ENCODE measurements around the gene ADNP2.

Gene ADNP2

DNA sequence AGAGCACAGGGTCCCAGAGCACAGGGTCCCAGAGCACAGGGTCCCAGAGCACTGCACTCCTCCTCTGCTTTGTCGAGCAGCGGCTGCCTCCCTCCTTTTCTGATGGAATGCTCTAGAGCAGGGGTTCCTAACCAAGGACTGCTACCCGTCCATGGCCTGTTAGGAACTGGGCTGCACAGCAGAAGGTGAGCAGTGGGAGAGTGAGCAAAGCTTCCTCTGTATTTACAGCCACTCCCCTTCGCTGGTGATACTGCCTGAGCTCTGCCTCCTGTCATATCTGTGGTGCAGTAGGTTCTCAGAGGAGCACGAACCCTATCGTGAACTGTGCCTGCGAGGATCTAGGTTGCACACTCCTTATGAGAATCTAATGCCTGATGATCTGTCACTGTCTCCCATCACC lies 33.1 kb upstream of the ADNP2 start:
- H2AFZ ChIP-seq, result no peak overlapping the region
- no peaks in the 10 kb centered on the region for H3K9me3 ChIP-seq (ENCODE audit: control insufficient read depth, low read length)
- no peak overlapping the region for H3K4me2 ChIP-seq (ENCODE audit: low read length)
- TF ChIP-seq, protein P1, sequence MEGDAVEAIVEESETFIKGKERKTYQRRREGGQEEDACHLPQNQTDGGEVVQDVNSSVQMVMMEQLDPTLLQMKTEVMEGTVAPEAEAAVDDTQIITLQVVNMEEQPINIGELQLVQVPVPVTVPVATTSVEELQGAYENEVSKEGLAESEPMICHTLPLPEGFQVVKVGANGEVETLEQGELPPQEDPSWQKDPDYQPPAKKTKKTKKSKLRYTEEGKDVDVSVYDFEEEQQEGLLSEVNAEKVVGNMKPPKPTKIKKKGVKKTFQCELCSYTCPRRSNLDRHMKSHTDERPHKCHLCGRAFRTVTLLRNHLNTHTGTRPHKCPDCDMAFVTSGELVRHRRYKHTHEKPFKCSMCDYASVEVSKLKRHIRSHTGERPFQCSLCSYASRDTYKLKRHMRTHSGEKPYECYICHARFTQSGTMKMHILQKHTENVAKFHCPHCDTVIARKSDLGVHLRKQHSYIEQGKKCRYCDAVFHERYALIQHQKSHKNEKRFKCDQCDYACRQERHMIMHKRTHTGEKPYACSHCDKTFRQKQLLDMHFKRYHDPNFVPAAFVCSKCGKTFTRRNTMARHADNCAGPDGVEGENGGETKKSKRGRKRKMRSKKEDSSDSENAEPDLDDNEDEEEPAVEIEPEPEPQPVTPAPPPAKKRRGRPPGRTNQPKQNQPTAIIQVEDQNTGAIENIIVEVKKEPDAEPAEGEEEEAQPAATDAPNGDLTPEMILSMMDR (IDR thresholded peaks at IDR 0.05), result no peak
- no peak overlapping the region for H3K9ac ChIP-seq
- no peaks in the 10 kb centered on the region for H3K36me3 ChIP-seq (ENCODE audit: control insufficient read depth, insufficient read depth, low read length)
- no peak overlapping the region for H3K4me3 ChIP-seq (ENCODE audit: low read depth, low read length)
- H3K4me1 ChIP-seq, result no peaks in the 10 kb centered on the region
- no peak overlapping the region for H3K27ac ChIP-seq
- no peaks in the 10 kb centered on the region for H3K27me3 ChIP-seq (ENCODE audit: control insufficient read depth, insufficient read depth, low read length)
- no peaks in the 10 kb centered on the region for H3K79me2 ChIP-seq

- TF ChIP-seq, protein P1 (IDR thresholded peaks at IDR 0.05), result no peak
Measured at GRCh38 chr18:80076379-80076778, 32.7 kb upstream of the ADNP2 start.

DNA sequence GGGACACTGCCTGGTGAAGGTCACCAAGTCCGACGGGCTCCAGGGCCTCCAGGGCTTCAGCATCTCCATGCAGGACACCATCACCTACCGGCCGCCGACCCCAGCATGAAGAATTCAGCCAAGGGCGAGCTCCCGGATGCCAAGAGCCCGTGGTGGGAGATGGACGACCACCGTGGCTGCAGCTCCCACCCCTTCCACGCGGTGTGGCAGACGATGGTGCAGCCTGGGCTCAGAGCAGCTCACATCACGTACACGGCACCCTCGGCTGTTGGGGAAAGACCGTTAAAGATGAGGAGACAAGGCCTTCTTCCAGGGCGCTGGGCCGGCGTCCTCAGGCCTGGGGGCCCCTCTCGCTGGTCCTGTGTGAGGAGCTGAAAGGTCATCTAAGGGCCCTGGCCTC lies 31.2 kb upstream of the ADNP2 start:
- Histone ChIP-seq H3K9me3 (ENCODE audit: control insufficient read depth, low read length) (no peaks in the 10 kb centered on the region), H3K36me3 (ENCODE audit: control insufficient read depth, insufficient read depth, low read length) (no peaks in the 10 kb centered on the region), H3K9ac (no peak overlapping the region), H2AFZ (no peak overlapping the region), H3K27ac (no peak overlapping the region), H3K4me1 (no peaks in the 10 kb centered on the region), H3K4me3 (ENCODE audit: low read depth, low read length) (no peak overlapping the region), H3K27me3 (ENCODE audit: control insufficient read depth, insufficient read depth, low read length) (no peaks in the 10 kb centered on the region), H3K4me2 (ENCODE audit: low read length) (no peak overlapping the region), H3K79me2 (no peaks in the 10 kb centered on the region)
- TF ChIP-seq, protein P1 (IDR thresholded peaks at IDR 0.05), result no peak

More at GRCh38 chr18:80076379-80076778, 32.7 kb upstream of the ADNP2 start:
- Histone ChIP-seq H3K4me2 (ENCODE audit: low read length) (no peak overlapping the region), H3K79me2 (no peaks in the 10 kb centered on the region), H3K9me3 (ENCODE audit: control insufficient read depth, low read length) (no peaks in the 10 kb centered on the region), H3K36me3 (ENCODE audit: control insufficient read depth, insufficient read depth, low read length) (no peaks in the 10 kb centered on the region), H3K27ac (no peak overlapping the region), H3K4me1 (no peaks in the 10 kb centered on the region), H3K4me3 (ENCODE audit: low read depth, low read length) (no peak overlapping the region), H3K27me3 (ENCODE audit: control insufficient read depth, insufficient read depth, low read length) (no peaks in the 10 kb centered on the region), H2AFZ (no peak overlapping the region), H3K9ac (no peak overlapping the region)

DNA sequence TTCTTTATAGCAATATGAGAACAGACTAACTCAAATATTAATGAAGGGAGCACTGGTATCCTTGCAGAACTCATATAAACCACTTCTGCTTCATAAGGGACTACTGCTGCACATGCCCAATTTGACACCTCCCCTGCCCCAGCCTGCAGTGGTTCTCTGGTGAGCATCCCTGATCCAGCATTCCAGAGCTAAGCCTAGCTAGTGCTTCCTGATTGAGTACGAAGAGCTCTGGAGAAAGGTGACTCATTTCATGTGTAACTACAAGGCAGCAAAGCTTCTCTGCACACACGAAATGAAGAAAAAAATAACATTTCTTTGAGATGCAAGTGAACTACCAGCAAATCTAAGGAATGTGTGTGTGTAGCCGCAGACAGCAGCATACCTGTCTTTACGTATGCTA lies 22.8 kb upstream of the ADNP2 start:
- H3K9me3 ChIP-seq (ENCODE audit: control insufficient read depth, low read length), result no peaks in the 10 kb centered on the region
- H3K4me1 ChIP-seq, result no peaks in the 10 kb centered on the region
- H2AFZ ChIP-seq, result no peak overlapping the region
- H3K4me2 ChIP-seq (ENCODE audit: low read length), result no peak overlapping the region
- no peaks in the 10 kb centered on the region for H3K27me3 ChIP-seq (ENCODE audit: control insufficient read depth, insufficient read depth, low read length)
- no peak overlapping the region for H3K4me3 ChIP-seq (ENCODE audit: low read depth, low read length)
- no peak overlapping the region for H3K27ac ChIP-seq
- H3K79me2 ChIP-seq, result no peaks in the 10 kb centered on the region
- TF ChIP-seq, protein P1 (IDR thresholded peaks at IDR 0.05), result no peak
- H3K36me3 ChIP-seq (ENCODE audit: control insufficient read depth, insufficient read depth, low read length), result no peaks in the 10 kb centered on the region
- no peak overlapping the region for H3K9ac ChIP-seq

GRCh38 chr18:80088036-80088435 lies 21.0 kb upstream of the ADNP2 start:
- no peaks in the 10 kb centered on the region for H3K9me3 ChIP-seq (ENCODE audit: control insufficient read depth, low read length)
- H2AFZ ChIP-seq, result no peak overlapping the region
- no peaks in the 10 kb centered on the region for H3K4me1 ChIP-seq
- no peaks in the 10 kb centered on the region for H3K27me3 ChIP-seq (ENCODE audit: control insufficient read depth, insufficient read depth, low read length)
- TF ChIP-seq, protein P1 (IDR thresholded peaks at IDR 0.05), result no peak
- H3K4me2 ChIP-seq (ENCODE audit: low read length), result no peak overlapping the region
- no peak overlapping the region for H3K9ac ChIP-seq
- no peaks in the 10 kb centered on the region for H3K36me3 ChIP-seq (ENCODE audit: control insufficient read depth, insufficient read depth, low read length)
- no peak overlapping the region for H3K4me3 ChIP-seq (ENCODE audit: low read depth, low read length)
- no peaks in the 10 kb centered on the region for H3K79me2 ChIP-seq
- H3K27ac ChIP-seq, result no peak overlapping the region

Data from parathyroid adenoma (tissue), 2 donors.